Glutamatergic neuron (in vitro differentiated cells): ENCODE data around the gene FBXL7. TPM values are rescaled to one million over a fixed set of nuclear protein-coding genes. Genes with fewer than 3 reads are reported as not detected.

ENCODE experiments used
- DNase-seq: peaks from one replicate; pipeline ENCODE4 v3.0.0; 2022
- H3K27ac Mint-ChIP-seq: one replicate; pipeline ENCODE4 v1.8.0; 2020; ENCODE audit warnings: mild to moderate bottlenecking, mixed read lengths, inconsistent platforms; ENCODE audit not compliant: unreplicated experiment
- H3K27me3 Mint-ChIP-seq: one replicate; pipeline ENCODE4 v1.8.0; 2020; ENCODE audit warnings: mild to moderate bottlenecking, moderate library complexity, mixed read lengths, inconsistent platforms; ENCODE audit not compliant: unreplicated experiment
- H3K36me3 Mint-ChIP-seq: one replicate; pipeline ENCODE4 v1.8.0; 2020; ENCODE audit warnings: mild to moderate bottlenecking, mixed read lengths, inconsistent platforms; ENCODE audit not compliant: unreplicated experiment
- H3K4me1 Mint-ChIP-seq: one replicate; pipeline ENCODE4 v1.8.0; 2020; ENCODE audit warnings: mild to moderate bottlenecking, low read depth, mixed read lengths, inconsistent platforms; ENCODE audit not compliant: unreplicated experiment
- H3K4me3 Mint-ChIP-seq: one replicate; pipeline ENCODE4 v1.8.0; 2020; ENCODE audit warnings: mild to moderate bottlenecking, mixed read lengths, inconsistent platforms; ENCODE audit not compliant: unreplicated experiment
- H3K9me3 Mint-ChIP-seq: one replicate; pipeline ENCODE4 v1.8.0; 2020; ENCODE audit warnings: mild to moderate bottlenecking, moderate library complexity, mixed read lengths, inconsistent platforms; ENCODE audit not compliant: unreplicated experiment
- CTCF ChIP-seq: fragments of 200-600 bp; sonication (generic); IDR thresholded peaks from one replicate; pipeline ENCODE4 v1.5.0; 2021; ENCODE audit not compliant: partially characterized antibody, unreplicated experiment
- total RNA-seq: library from RNA; stranded (reverse); fragmentation: NEBNext Ultra II Directional; extraction: Animal tissue kit (Norgen Biotek cat#: 25700); gene quantifications from one replicate; pipeline ENCODE4 v1.2.1, GENCODE V29; 2021; ENCODE audit not compliant: unreplicated experiment

FBXL7 gene
- total RNA-seq, 1 donor from 2014 or later: 25.3 TPM

- DNase-seq: no peak
- H3K27me3 Mint-ChIP-seq: peaks cover 3% of the 10 kb centered on the region
- peaks cover 50% of the 10 kb centered on the region for H3K4me1 Mint-ChIP-seq
- no peaks in the 10 kb centered on the region for H3K36me3 Mint-ChIP-seq
- no peaks in the 10 kb centered on the region for H3K9me3 Mint-ChIP-seq
- no peak overlapping the region for H3K27ac Mint-ChIP-seq
- TF ChIP-seq CTCF: no peak
- H3K4me3 Mint-ChIP-seq: no peak overlapping the region
Observed at GRCh38 chr5:15796096-15796495, 296.1 kb downstream of the FBXL7 start.

GRCh38 chr5:15796557-15796956 lies 296.6 kb downstream of the FBXL7 start:
- no peaks in the 10 kb centered on the region for H3K36me3 Mint-ChIP-seq

GRCh38 chr5:15797116-15797515 lies 297.1 kb downstream of the FBXL7 start:
- Mint-ChIP-seq H3K4me3 (no peak overlapping the region), H3K27ac (no peak overlapping the region), H3K36me3 (no peaks in the 10 kb centered on the region), H3K9me3 (peaks cover 3% of the 10 kb centered on the region), H3K27me3 (peaks cover 2% of the 10 kb centered on the region), H3K4me1 (peaks cover 45% of the 10 kb centered on the region)
- TF ChIP-seq CTCF: no peak
- DNase-seq: no peak

More at GRCh38 chr5:15796557-15796956, 296.6 kb downstream of the FBXL7 start:
- Mint-ChIP-seq H3K9me3 (peaks cover 3% of the 10 kb centered on the region), H3K4me3 (no peak overlapping the region), H3K4me1 (peaks cover 47% of the 10 kb centered on the region), H3K27ac (no peak overlapping the region), H3K27me3 (no peaks in the 10 kb centered on the region)
- TF ChIP-seq CTCF: no peak
- no peak for DNase-seq

GRCh38 chr5:15798006-15798405 lies 298.0 kb downstream of the FBXL7 start:
- no peak for DNase-seq
- no peaks in the 10 kb centered on the region for H3K36me3 Mint-ChIP-seq
- no peak overlapping the region for H3K4me3 Mint-ChIP-seq
- H3K27me3 Mint-ChIP-seq: peaks cover 2% of the 10 kb centered on the region
- no peak overlapping the region for H3K27ac Mint-ChIP-seq
- H3K4me1 Mint-ChIP-seq: peaks cover 38% of the 10 kb centered on the region
- peaks cover 3% of the 10 kb centered on the region for H3K9me3 Mint-ChIP-seq
- TF ChIP-seq CTCF: no peak

- H3K9me3 Mint-ChIP-seq: peaks cover 6% of the 10 kb centered on the region
- no peak overlapping the region for H3K4me3 Mint-ChIP-seq
- H3K4me1 Mint-ChIP-seq: peaks cover 29% of the 10 kb centered on the region
- no peak overlapping the region for H3K27ac Mint-ChIP-seq
- peaks cover 6% of the 10 kb centered on the region for H3K36me3 Mint-ChIP-seq
- DNase-seq: no peak
- no peak for TF ChIP-seq CTCF
- peaks cover 2% of the 10 kb centered on the region for H3K27me3 Mint-ChIP-seq
Observed at GRCh38 chr5:15799014-15799413, 299.0 kb downstream of the FBXL7 start.
